Activated T-cell treated with anti-CD3 and anti-CD28 coated beads for 24 hours (primary cell): ENCODE results near the gene DCN.

Experiments
- DNase-seq: peaks from one replicate; pipeline ENCODE4 v3.0.0-alpha.2; 2020; ENCODE audit warnings: low read depth

The DCN gene

GRCh38 chr12:91100906-91101305 lies 81.7 kb downstream of the DCN start:
- no peak for DNase-seq

GRCh38 chr12:91099836-91100235 lies 82.8 kb downstream of the DCN start:
- no peak for DNase-seq

GRCh38 chr12:91099341-91099740 lies 83.3 kb downstream of the DCN start:
- no peak for DNase-seq

GRCh38 chr12:91098941-91099340 lies 83.7 kb downstream of the DCN start:
- DNase-seq, result no peak

GRCh38 chr12:91098461-91098860 lies 84.2 kb downstream of the DCN start:
- DNase-seq, result no peak

- DNase-seq, result no peak
These were observed 87.7 kb downstream of the DCN start for GRCh38 chr12:91094957-91095356.

GRCh38 chr12:91094032-91094662 lies 88.5 kb downstream of the DCN start:
- DNase-seq, result no peak

GRCh38 chr12:91093341-91093740 lies 89.3 kb downstream of the DCN start:
- no peak for DNase-seq

- no peak for DNase-seq
These were observed 90.5 kb downstream of the DCN start for GRCh38 chr12:91091916-91092715.
